SK-N-SH treated with all-trans-retinoic acid at 6 μM for 48 hours (cell line): ENCODE measurements around the gene GREM2.

ENCODE experiments used
- ATAC-seq: fragments of 200-7000 bp; cut with Tn5 transposase; 3 replicates; pipeline ENCODE4 v1.9.1; 2020; ENCODE audit warnings: mild to moderate bottlenecking, moderate library complexity
- ARNTL ChIP-seq: fragments of 450-650 bp; formaldehyde crosslinking; IDR thresholded peaks from 2 replicates; pipeline ENCODE4 v1.5.0; 2020; ENCODE audit warnings: low read depth, mild to moderate bottlenecking, moderate library complexity, borderline replicate concordance
- BACH2 ChIP-seq: fragments of 250-450 bp; sonication (Bioruptor Pico); IDR thresholded peaks from 2 replicates; pipeline ENCODE4 v1.9.0; 2021; ENCODE audit warnings: mild to moderate bottlenecking, borderline replicate concordance
- CREB5 ChIP-seq: fragments of 250-450 bp; sonication (Bioruptor Pico); IDR thresholded peaks from 2 replicates; pipeline ENCODE4 v1.5.1; 2020; ENCODE audit warnings: low read depth, mild to moderate bottlenecking, moderate library complexity
- CSDC2 ChIP-seq: fragments of 250-450 bp; sonication (Bioruptor Pico); IDR thresholded peaks from 2 replicates; pipeline ENCODE4 v1.5.0; 2020; ENCODE audit warnings: mild to moderate bottlenecking, moderate library complexity
- CSRNP3 ChIP-seq: fragments of 250-450 bp; sonication (Bioruptor Pico); IDR thresholded peaks from 2 replicates; pipeline ENCODE4 v1.5.1; 2021; ENCODE audit warnings: mild to moderate bottlenecking, moderate library complexity
- ESRRG ChIP-seq: fragments of 250-450 bp; sonication (Bioruptor Pico); IDR thresholded peaks from 2 replicates; pipeline ENCODE4 v1.6.1; 2021; ENCODE audit warnings: mild to moderate bottlenecking
- GLIS3 ChIP-seq: fragments of 250-450 bp; sonication (Bioruptor Pico); IDR thresholded peaks from 2 replicates; pipeline ENCODE4 v1.5.0; 2020; ENCODE audit warnings: mild to moderate bottlenecking, moderate library complexity
- OSR1 ChIP-seq: fragments of 250-450 bp; sonication (Bioruptor Pico); IDR thresholded peaks from 2 replicates; pipeline ENCODE4 v1.8.0; 2022; ENCODE audit warnings: moderate library complexity, mild to moderate bottlenecking, inconsistent platforms
- PATZ1 ChIP-seq: fragments of 250-450 bp; sonication (Bioruptor Pico); IDR thresholded peaks from 2 replicates; pipeline ENCODE4 v1.8.0; 2020; ENCODE audit warnings: mild to moderate bottlenecking, moderate library complexity, borderline replicate concordance
- RARB ChIP-seq: fragments of 250-450 bp; sonication (Bioruptor Pico); IDR thresholded peaks from 2 replicates; pipeline ENCODE4 v1.8.0; 2021; ENCODE audit warnings: mild to moderate bottlenecking, moderate library complexity
- SNAI2 ChIP-seq: fragments of 250-450 bp; sonication (Bioruptor Pico); IDR thresholded peaks from 2 replicates; pipeline ENCODE4 v1.5.0; 2020; ENCODE audit warnings: mild to moderate bottlenecking, moderate library complexity
- TCF4 ChIP-seq: fragments of 250-450 bp; sonication (Bioruptor Pico); IDR thresholded peaks from 2 replicates; pipeline ENCODE4 v1.8.0; 2021; ENCODE audit warnings: mild to moderate bottlenecking, moderate library complexity, borderline replicate concordance
- TOX ChIP-seq: fragments of 250-450 bp; sonication (Bioruptor Pico); IDR thresholded peaks from 2 replicates; pipeline ENCODE4 v1.8.0; 2021; ENCODE audit warnings: mild to moderate bottlenecking, moderate library complexity, borderline replicate concordance
- TSHZ2 ChIP-seq: fragments of 250-450 bp; sonication (Bioruptor Pico); IDR thresholded peaks from 2 replicates; pipeline ENCODE4 v1.5.0; 2020; ENCODE audit warnings: mild to moderate bottlenecking, moderate library complexity
- ZC3H10 ChIP-seq: fragments of 250-450 bp; sonication (Bioruptor Pico); IDR thresholded peaks from 2 replicates; pipeline ENCODE4 v1.5.1; 2021; ENCODE audit warnings: mild to moderate bottlenecking, moderate library complexity
- ZFP3 ChIP-seq: fragments of 250-450 bp; sonication (Bioruptor Pico); IDR thresholded peaks from 2 replicates; pipeline ENCODE4 v1.5.0; 2020; ENCODE audit warnings: mild to moderate bottlenecking, moderate library complexity
- ZFP30 ChIP-seq: fragments of 450-650 bp; formaldehyde crosslinking; IDR thresholded peaks from 2 replicates; pipeline ENCODE4 v1.5.0; 2022; ENCODE audit warnings: mild to moderate bottlenecking, moderate library complexity
- ZNF565 ChIP-seq: fragments of 450-650 bp; formaldehyde crosslinking; conservative IDR thresholded peaks from 2 replicates; pipeline ENCODE4 v1.5.0; 2020; ENCODE audit warnings: low read depth, mild to moderate bottlenecking, moderate library complexity
- ZNF70 ChIP-seq: fragments of 450-650 bp; formaldehyde crosslinking; IDR thresholded peaks from 2 replicates; pipeline ENCODE4 v1.5.0; 2020; ENCODE audit warnings: mild to moderate bottlenecking, moderate library complexity
- ZNF8 ChIP-seq: fragments of 450-650 bp; formaldehyde crosslinking; IDR thresholded peaks from 2 replicates; pipeline ENCODE4 v1.5.0; 2020; ENCODE audit warnings: mild to moderate bottlenecking, moderate library complexity

The GREM2 gene

GRCh38 chr1:240618946-240619345 is 7.0 kb upstream of the GREM2 start:
- TF ChIP-seq CSRNP3 (CRISPR knock-in tag) = no peak
- no peak for TF ChIP-seq ESRRG (CRISPR knock-in tag)
- TF ChIP-seq ZFP3 (CRISPR knock-in tag) = no peak
- TF ChIP-seq TOX (CRISPR knock-in tag) = no peak
- TF ChIP-seq GLIS3 (CRISPR knock-in tag) = no peak
- TF ChIP-seq OSR1 (CRISPR knock-in tag) = no peak
- TF ChIP-seq PATZ1 (CRISPR knock-in tag) = no peak
- no peak for TF ChIP-seq ZNF565 (CRISPR knock-in tag)
- TF ChIP-seq ZC3H10 (CRISPR knock-in tag) = no peak
- no peak for TF ChIP-seq TCF4 (CRISPR knock-in tag)
- TF ChIP-seq ZFP30 (CRISPR knock-in tag) = no peak
- ATAC-seq = no peak

- TF ChIP-seq ESRRG (CRISPR knock-in tag) = no peak
- TF ChIP-seq ARNTL (CRISPR knock-in tag) = no peak
- TF ChIP-seq TSHZ2 = no peak
- TF ChIP-seq BACH2 (CRISPR knock-in tag) = no peak
- no peak for TF ChIP-seq ZC3H10 (CRISPR knock-in tag)
- TF ChIP-seq ZNF565 (CRISPR knock-in tag) = no peak
- no peak for TF ChIP-seq SNAI2
- ATAC-seq = no peak
These were observed 4.1 kb upstream of the GREM2 start for GRCh38 chr1:240616018-240616417.

- ATAC-seq = no peak
- no peak for TF ChIP-seq RARB (CRISPR knock-in tag)
- no peak for TF ChIP-seq ZC3H10 (CRISPR knock-in tag)
- TF ChIP-seq ESRRG (CRISPR knock-in tag) = no peak
- no peak for TF ChIP-seq TSHZ2
- no peak for TF ChIP-seq CREB5
- no peak for TF ChIP-seq CSRNP3 (CRISPR knock-in tag)
- no peak for TF ChIP-seq CSDC2
- TF ChIP-seq ZNF70 = no peak
- TF ChIP-seq ARNTL (CRISPR knock-in tag) = no peak
- no peak for TF ChIP-seq TOX (CRISPR knock-in tag)
- no peak for TF ChIP-seq ZNF565 (CRISPR knock-in tag)
- TF ChIP-seq ZNF8 = no peak
- no peak for TF ChIP-seq PATZ1 (CRISPR knock-in tag)
- no peak for TF ChIP-seq SNAI2
These were observed 1.6 kb upstream of the GREM2 start for GRCh38 chr1:240613356-240614142.
